ENCODE results near the gene TRAF3.

The TRAF3 gene

DNA sequence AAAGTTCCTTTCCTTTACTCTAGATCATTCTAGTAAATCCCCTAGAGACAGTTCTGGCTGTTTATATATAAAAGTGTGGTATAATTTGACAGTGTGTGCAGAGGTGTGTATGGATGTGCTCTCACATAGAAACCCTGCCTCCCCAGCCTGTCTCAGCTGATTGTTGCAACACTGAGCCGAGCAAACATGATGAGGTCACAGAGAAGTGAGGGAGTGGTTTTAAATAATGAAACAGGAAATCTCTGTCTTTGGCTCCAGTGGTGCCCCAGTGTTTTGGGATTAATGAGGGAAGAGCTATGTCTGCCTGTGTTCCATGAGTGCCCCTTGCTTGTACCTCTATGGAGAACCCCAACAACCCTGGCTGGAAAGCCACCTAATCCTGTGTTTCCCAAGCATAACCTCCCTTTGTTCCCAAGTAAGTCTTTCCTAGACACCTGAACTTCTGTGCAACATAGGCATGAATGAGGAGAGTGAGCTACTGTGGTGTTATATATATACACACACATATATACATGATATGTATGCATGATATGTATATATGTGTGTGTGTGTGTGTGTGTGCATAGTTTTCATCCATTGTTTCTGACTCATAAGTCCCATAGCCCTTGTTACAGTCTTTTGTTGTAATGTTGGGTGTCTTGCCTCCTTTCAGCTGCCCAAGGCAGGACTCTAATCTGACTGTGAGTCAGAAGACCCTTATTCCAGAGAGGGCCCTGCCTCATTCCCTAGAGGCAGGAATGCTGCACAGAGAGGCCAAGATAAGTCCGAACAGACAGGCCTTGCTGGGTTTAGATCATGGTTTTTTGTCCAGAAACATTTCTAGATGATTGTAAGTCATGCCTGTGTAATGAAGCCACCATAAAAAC lies 18.0 kb downstream of the TRAF3 start:
- peak overlapping the region; percentile 92 for H3K27ac ChIP-seq
- no peaks in the 10 kb centered on the region for H3K36me3 ChIP-seq (replicated peaks)
- in situ Hi-C loops (cut with HindIII; ENCODE audit: low pct_ligation_motif_present, low sequenced_read_pairs) = no loop called here
- peak; percentile 93 for DNase-seq
- H3K27me3 ChIP-seq (replicated peaks) = no peaks in the 10 kb centered on the region
- H3K4me3 ChIP-seq (ENCODE audit: low read depth, low read length) = no peak overlapping the region
- TF ChIP-seq, protein P1, sequence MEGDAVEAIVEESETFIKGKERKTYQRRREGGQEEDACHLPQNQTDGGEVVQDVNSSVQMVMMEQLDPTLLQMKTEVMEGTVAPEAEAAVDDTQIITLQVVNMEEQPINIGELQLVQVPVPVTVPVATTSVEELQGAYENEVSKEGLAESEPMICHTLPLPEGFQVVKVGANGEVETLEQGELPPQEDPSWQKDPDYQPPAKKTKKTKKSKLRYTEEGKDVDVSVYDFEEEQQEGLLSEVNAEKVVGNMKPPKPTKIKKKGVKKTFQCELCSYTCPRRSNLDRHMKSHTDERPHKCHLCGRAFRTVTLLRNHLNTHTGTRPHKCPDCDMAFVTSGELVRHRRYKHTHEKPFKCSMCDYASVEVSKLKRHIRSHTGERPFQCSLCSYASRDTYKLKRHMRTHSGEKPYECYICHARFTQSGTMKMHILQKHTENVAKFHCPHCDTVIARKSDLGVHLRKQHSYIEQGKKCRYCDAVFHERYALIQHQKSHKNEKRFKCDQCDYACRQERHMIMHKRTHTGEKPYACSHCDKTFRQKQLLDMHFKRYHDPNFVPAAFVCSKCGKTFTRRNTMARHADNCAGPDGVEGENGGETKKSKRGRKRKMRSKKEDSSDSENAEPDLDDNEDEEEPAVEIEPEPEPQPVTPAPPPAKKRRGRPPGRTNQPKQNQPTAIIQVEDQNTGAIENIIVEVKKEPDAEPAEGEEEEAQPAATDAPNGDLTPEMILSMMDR (IDR thresholded peaks at IDR 0.05; ENCODE audit: low read depth, low read length, missing control alignments) = peak; percentile 78

DNA sequence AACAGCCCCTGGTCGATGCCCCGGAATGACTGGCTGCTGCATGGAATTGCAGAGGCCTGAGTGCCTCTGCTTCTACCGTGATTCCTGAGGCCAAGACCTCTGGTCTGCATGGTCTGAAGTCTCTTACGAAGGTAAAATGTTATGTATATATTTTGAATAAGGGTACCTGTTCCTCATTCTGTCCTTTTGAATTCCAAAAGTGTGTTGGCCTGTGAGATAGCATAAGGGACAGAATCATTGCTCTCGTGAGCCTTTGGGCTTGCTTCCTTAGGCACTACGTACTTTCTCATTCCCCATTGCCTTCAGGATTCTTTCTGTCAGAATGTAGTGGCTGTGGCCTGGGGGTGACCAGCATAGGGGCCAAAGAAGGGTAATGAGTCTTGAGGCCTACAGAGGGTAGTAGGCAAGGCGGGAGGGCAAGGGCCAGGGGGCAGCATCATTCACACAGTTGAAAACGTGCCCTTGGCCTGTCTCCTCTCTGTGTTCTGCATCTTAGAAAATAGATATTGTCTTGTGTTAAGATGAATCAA lies 19.5 kb downstream of the TRAF3 start:
- Histone ChIP-seq H3K4me3 (ENCODE audit: low read depth, low read length) (no peak overlapping the region), H3K36me3 (replicated peaks) (no peaks in the 10 kb centered on the region), H3K27me3 (replicated peaks) (no peaks in the 10 kb centered on the region), H3K27ac (no peak overlapping the region)
- no peak for DNase-seq
- in situ Hi-C loops (cut with HindIII; ENCODE audit: low pct_ligation_motif_present, low sequenced_read_pairs) = no loop called here
- TF ChIP-seq, protein P1 (IDR thresholded peaks at IDR 0.05; ENCODE audit: low read depth, low read length, missing control alignments) = no peak

DNA sequence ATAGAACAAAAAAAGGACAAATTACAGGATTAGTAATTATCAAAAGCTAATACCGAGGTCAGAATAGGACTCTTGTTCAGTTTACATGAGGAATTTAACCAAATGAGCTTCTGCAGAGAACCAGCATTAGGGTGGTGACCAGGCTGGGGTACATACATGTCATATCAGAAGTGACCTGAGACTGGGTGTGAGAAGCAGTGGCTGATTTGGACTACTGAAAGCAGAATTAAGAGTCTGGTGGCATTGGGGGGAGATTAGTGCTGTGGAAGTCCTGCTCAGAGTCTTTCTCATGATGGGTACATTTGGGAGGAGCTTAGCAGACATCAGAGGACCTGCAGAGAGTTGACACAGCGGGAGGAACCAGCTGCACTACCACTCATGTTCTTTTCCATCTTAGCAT lies 21.7 kb downstream of the TRAF3 start:
- H3K27me3 ChIP-seq (replicated peaks) = no peaks in the 10 kb centered on the region
- no peaks in the 10 kb centered on the region for H3K36me3 ChIP-seq (replicated peaks)
- no peak for DNase-seq
- H3K27ac ChIP-seq = no peak overlapping the region
- TF ChIP-seq, protein P1 (IDR thresholded peaks at IDR 0.05; ENCODE audit: low read depth, low read length, missing control alignments) = no peak
- no peak overlapping the region for H3K4me3 ChIP-seq (ENCODE audit: low read depth, low read length)
- in situ Hi-C loops (cut with HindIII; ENCODE audit: low pct_ligation_motif_present, low sequenced_read_pairs) = no loop called here

DNA sequence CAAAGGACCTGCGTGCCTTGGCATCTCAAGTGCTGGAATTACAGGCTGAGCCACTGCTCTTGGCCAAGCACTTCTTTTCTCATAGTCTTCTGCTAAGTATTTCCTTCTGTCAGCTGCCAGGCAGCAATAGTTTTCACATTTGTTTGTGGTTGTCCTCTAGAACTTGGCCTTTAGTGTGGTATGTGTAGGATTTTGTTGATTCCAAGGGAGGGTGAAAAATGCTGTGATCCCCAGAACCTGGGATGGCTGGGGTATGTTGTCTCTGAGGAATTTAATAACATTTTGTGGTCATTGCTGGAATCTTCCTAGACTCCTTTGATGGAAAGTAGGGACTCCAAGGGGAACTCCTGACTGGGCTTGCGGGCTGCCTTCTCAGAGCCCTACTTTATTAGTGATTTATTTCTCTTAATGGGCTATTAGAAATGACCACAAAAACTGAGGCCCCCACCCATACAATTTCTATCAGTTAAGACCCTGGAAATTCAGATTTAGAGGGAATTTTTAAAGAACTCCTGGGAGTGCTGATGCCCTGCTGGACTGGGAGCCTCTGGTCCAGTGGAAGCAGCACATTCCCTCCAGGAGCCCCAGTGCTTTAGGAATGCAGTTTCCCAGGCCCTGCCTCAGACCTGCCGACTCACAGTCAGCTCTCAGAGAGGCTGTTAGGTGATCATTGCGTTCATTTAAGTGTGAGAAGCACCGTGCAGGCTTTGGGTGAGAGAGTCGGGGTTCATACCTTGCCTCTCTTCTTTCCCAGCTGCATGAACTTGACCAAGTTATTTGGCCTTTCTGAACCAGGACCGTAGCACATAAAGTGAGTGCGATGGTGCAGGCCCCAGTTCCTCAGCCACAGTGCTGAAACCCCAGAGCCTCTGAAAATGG lies 22.7 kb downstream of the TRAF3 start:
- Histone ChIP-seq H3K27me3 (replicated peaks) (no peaks in the 10 kb centered on the region), H3K4me3 (ENCODE audit: low read depth, low read length) (no peak overlapping the region), H3K36me3 (replicated peaks) (no peaks in the 10 kb centered on the region), H3K27ac (no peak overlapping the region)
- TF ChIP-seq, protein P1 (IDR thresholded peaks at IDR 0.05; ENCODE audit: low read depth, low read length, missing control alignments) = no peak
- DNase-seq = peak; percentile 41
- in situ Hi-C loops (cut with HindIII; ENCODE audit: low pct_ligation_motif_present, low sequenced_read_pairs) = no loop called here

DNA sequence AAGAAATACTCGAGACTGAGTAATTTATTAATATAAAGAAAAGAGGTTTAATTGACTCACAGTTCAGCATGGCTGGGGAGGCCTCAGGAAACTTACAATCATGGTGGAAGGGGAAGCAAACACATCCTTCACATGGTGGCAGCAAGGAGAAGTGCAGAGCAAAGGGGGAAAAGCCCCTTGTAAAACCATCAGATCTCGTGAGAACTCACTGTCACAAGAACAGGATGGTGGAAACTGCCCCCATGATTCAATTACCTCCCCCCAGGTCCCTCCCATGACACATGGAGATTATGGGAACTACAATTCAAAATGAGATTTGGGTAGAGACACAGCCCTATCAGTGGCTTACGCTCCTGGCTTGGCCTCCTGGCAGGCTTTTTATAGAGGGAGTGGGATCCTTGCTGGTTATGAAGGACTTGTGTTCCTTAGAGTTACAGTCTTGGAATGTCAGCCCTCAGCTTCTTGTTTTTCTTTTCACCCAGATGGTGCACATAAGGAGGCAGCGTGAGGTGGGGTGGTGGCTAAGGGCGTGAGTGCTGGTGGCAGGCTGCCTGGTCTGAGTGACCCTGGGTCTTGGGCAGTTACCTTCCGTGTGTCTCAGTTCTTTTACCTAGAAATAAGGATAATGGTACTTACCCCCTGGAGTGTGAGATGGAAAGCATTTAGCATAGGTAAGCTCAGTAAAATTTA lies 25.7 kb downstream of the TRAF3 start:
- no peak overlapping the region for H3K27ac ChIP-seq

More for the DNA sequence above, 25.7 kb downstream of the TRAF3 start:
- no peak for DNase-seq
- Histone ChIP-seq H3K4me3 (ENCODE audit: low read depth, low read length) (no peak overlapping the region), H3K27me3 (replicated peaks) (no peaks in the 10 kb centered on the region), H3K36me3 (replicated peaks) (no peaks in the 10 kb centered on the region)
- TF ChIP-seq, protein P1 (IDR thresholded peaks at IDR 0.05; ENCODE audit: low read depth, low read length, missing control alignments) = no peak
- in situ Hi-C loops (cut with HindIII; ENCODE audit: low pct_ligation_motif_present, low sequenced_read_pairs) = no loop called here
